Omental fat pad (tissue), 4 donors: Measurements from ENCODE around the gene DNAJA3. TPM values are rescaled to one million over a fixed set of nuclear protein-coding genes. Genes with fewer than 3 reads are reported as not detected.
A peak's percentile ranks its signal among the peaks of the same experiment; 100 is the strongest.
"Not testable (repeated sequence)": the region's sequence is repeated elsewhere in the genome, so short reads cannot be mapped to it uniquely, and the experiment has no call there.

Experiments used
- ATAC-seq: fragments of 150-250 bp; one replicate; pipeline ENCODE4 v1.9.1; 2016; ENCODE audit warnings: mild to moderate bottlenecking, moderate library complexity; ENCODE audit not compliant: low FRiP score
- DNase-seq: peaks from one replicate; pipeline ENCODE4 v3.0.0-alpha.2; 2019; ENCODE audit warnings: low spot score
- total RNA-seq, 4 donors: library from RNA; depleted of rRNA; stranded (reverse); fragments of >200 nt; gene quantifications; one replicate each; pipeline ENCODE4 v1.1.0, GENCODE V29; 2016
- TF ChIP-seq, protein P1 (sequence below), 3 donors: fragments of 450-650 bp; IDR thresholded peaks; one replicate each; pipeline ENCODE4 v1.5.1; 2016 to 2017; ENCODE audit warnings: antibody characterized with exemption in 3 of 3, mild to moderate bottlenecking in 3 of 3, moderate library complexity in 2 of 3

DNAJA3 gene
- total RNA-seq, 4 donors from 2014 or later, result 40.5 to 47.1 (median 42.3) TPM

DNA sequence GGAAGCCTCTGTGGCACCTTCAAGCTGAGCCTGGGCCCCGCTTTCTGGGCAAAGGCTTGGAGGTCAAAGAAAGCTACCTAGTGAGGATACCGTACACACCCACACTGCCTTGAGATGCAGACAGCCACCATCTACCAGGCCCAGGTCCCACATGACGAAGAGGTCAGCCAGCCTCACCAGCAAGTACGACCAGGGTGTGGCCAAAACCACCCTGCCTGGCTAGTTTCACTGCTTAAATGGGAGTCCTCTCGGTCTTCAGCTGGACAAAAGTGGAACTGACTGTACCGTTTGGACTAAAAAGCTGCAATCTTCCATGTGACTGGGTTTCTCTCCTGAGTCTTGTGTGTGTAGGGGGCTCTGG, 32.4 kb upstream of the DNAJA3 start:
- TF ChIP-seq, protein P1, sequence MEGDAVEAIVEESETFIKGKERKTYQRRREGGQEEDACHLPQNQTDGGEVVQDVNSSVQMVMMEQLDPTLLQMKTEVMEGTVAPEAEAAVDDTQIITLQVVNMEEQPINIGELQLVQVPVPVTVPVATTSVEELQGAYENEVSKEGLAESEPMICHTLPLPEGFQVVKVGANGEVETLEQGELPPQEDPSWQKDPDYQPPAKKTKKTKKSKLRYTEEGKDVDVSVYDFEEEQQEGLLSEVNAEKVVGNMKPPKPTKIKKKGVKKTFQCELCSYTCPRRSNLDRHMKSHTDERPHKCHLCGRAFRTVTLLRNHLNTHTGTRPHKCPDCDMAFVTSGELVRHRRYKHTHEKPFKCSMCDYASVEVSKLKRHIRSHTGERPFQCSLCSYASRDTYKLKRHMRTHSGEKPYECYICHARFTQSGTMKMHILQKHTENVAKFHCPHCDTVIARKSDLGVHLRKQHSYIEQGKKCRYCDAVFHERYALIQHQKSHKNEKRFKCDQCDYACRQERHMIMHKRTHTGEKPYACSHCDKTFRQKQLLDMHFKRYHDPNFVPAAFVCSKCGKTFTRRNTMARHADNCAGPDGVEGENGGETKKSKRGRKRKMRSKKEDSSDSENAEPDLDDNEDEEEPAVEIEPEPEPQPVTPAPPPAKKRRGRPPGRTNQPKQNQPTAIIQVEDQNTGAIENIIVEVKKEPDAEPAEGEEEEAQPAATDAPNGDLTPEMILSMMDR (IDR thresholded peaks at IDR 0.05), result no peak
- DNase-seq, result no peak

DNA sequence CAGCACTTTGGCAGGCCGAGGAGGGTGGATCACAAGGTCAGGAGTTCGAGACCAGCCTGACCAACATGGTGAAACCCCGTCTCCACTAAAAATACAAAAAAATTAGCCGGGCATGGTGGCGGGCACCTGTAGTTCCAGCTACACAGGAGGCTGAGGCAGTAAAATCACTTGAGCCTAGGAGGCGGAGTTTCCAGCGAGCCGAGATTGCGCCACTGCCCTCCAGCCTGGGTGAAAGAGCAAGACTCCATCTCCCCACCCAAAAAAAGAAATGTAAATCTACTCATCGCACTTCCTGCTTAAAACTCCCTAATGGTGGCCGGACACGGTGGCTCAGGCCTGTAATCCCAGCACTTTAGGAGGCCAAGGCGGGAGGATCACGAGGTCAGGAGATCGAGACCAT, 31.8 kb upstream of the DNAJA3 start:
- DNase-seq, ATAC-seq: not testable (repeated sequence)

More for the DNA sequence above, 32.4 kb upstream of the DNAJA3 start:
- peak; percentile 35 for ATAC-seq

DNA sequence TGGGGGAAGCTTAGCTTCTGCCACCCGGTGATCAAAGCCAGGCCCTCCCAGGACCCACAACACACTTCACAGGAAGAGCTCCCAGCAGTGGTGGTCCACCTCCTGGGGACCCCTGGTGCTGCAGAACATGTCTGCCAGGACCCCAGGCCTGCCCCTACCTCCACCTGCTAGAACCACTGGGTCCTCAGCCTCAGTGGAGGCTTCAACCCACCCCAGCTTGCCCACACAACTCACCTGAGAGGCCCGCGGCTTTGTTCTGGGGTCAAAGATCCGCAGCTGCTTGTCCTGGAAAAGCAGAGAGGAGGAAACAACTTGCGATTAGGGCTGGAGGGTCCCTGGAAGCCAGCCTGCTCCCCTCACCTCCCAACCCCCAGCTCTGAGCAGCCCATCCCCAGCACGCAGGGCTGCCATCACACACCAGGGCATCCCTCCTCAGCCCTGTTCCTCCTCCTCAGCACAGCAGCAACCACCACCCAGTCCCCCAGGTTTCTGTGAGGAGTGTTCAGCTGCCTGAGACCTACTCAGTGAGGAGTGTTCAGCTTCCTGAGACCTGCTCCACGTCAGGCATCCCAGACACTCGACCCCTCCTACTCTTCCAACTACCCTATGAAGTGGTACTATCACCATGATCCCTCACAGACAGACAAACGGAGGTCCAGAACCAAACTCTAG, 30.5 kb upstream of the DNAJA3 start:
- ATAC-seq, result no peak
- TF ChIP-seq, protein P1 (IDR thresholded peaks at IDR 0.05), result no peak
- no peak for DNase-seq

DNA sequence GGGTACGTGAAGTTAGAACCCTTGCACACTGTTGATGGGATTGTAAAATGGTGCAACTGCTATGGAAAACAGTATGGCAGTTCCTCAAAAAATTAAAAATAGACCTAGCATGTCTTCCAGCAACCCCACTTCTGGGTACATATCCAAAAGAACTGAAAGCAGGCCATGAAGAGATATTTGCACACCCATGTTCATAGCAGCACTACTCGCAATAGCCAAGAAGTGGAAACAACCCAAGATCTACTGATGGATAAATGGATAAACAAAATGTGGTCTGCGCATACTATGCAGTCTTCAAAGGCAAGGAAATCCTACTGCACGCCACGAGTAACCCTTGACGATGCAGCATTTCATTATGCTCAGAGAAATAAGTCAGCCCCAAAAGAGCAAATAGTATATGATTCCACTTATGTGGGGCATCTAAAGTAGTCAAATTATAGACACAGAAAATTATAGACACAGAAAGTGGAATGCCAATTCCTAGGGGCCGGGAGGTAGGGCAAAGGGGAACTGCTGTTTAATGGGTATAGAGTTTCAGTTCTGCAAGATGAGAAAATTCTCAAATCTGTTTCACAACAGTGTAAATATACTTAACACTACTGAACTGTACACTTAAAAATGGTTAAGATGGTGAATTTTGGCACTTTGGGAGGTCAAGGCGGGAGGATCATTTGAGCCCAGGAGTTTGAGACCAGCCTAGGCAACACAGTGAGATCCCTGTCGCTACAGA, 26.5 kb upstream of the DNAJA3 start:
- TF ChIP-seq, protein P1 (IDR thresholded peaks at IDR 0.05), result no peak
- no peak for DNase-seq
- ATAC-seq, result no peak

DNA sequence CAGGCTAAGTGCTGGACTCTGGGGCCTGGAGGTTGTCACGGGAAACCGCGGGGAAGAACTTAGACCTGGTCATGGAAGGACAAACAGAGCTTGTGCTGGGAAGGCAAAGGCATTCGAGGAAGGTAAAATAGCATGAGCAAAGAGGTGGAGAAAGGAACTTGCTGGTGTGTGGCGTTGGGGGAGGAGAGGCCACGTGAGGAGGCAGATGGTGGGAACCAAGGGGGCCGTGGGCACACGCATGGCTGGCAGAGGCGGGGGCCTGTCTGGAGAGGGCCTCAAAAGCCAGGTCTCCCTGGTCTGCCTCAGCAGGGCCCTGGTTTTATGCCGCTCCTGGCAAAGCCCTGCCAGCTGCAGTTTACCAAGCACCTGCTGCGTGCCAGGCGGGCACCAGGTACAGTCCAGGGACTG, 24.6 kb upstream of the DNAJA3 start:
- no peak for ATAC-seq
- TF ChIP-seq, protein P1 (IDR thresholded peaks at IDR 0.05), result no peak
- DNase-seq, result no peak

DNA sequence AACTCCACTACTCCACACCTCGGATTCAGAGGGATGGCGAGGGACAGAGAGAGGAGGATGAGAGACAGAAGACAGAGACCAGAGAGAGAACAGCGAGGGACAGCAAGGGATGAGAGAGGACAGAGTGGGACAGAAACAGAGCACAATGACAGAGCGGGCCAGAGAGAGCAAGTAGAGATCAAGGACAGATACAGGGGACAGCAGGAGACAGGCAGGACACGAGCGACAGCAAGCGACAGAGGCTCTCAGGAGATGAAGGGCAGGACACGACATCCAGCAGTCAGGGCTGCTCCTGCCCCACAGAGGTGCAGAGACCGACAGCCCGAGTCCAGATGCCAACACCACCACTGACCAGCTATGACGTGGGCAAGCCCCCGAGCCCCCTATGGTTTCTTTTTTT, 24.2 kb upstream of the DNAJA3 start:
- DNase-seq (no peak), ATAC-seq (no peak)
- TF ChIP-seq, protein P1 (IDR thresholded peaks at IDR 0.05), result no peak

DNA sequence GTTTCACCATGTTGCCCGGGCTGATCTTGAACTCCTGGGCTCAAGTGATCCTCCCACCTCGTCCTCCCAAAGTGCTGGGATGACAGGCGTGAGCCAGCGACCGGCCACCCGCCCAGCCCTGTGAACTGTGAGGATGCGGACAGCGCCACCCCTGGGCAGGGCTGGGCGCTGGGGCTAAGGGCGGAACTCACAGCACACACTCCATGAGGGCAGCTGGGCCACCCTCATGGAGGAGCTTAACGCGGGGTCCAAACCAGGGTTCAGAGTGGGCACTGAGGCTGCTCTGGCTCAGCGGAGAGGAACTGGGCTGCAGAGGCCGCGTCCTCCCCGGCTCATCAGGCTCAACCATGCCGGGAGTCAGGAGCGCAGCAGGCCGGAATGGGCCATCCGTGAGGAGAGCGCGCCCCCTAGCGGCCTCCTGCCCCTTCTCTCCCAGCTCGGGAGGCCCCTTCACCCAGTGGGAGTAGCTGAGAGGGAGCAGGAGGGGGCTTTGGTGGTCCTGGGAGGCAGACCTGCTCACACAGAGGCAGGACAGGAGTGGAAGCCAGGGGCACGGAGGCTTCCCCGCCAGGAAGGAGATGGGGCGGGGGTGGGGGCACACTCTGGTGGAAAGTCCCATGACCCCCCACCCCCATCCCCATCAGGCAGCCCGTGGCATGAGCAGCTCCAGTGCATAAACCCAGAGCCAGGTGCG, 23.1 kb upstream of the DNAJA3 start:
- peak; percentile 79 for DNase-seq
- TF ChIP-seq, protein P1 (IDR thresholded peaks at IDR 0.05), result peak in 2 of 3 donors; percentile 55 to 82

More for the DNA sequence above, 23.1 kb upstream of the DNAJA3 start:
- peak; percentile 80 for ATAC-seq
